GM12878 (cell line): Measurements from ENCODE around the gene SWI5. TPM values are rescaled to one million over a fixed set of nuclear protein-coding genes. Genes with fewer than 3 reads are reported as not detected.

ENCODE experiments used
- ATAC-seq: fragments of 200-7000 bp; cut with Tn5 transposase; 3 replicates; pipeline ENCODE4 v1.9.1; 2020; ENCODE audit warnings: mild to moderate bottlenecking, moderate library complexity
- BruUV-seq: library from RNA; stranded (reverse); fragments of 400-500 nt; replicated peaks from 2 replicates; lab custom pipeline; 2021; lab: Mats Ljungman, UMichigan
- CTCF ChIA-PET: fragments of 300-600 bp; sonication (Branson Sonifier 250); formaldehyde crosslinking; extraction: SDS; loops from one replicate; lab custom pipeline; 2021; ENCODE audit warnings: inconsistent platforms; lab: Yijun Ruan, JAX
- POLR2A ChIA-PET: fragments of 350-600 bp; formaldehyde crosslinking; extraction: SDS; loops from one replicate; lab custom pipeline; 2021; ENCODE audit warnings: inconsistent platforms; lab: Charles Lee
- RAD21 ChIA-PET: fragments of 300-600 bp; sonication (Branson Sonifier 250); formaldehyde crosslinking; loops from one replicate; lab custom pipeline; 2023; ENCODE audit warnings: antibody characterized with exemption; ENCODE audit not compliant: unreplicated experiment; lab: Charles Lee
- SMC1A ChIA-PET: fragments of 300-600 bp; sonication (Branson Sonifier 250); formaldehyde crosslinking; loops from one replicate; lab custom pipeline; 2023; ENCODE audit not compliant: unreplicated experiment, uncharacterized antibody; lab: Charles Lee
- DNase-seq: peaks from one replicate; pipeline ENCODE4 v3.0.0-alpha.2; 2011; ENCODE audit warnings: low read depth, low spot score
- FAIRE-seq: peaks from 3 replicates; lab custom pipeline; 2011; peaks lifted over from hg19 to GRCh38; lab: Jason Lieb, UNC
- H2AFZ ChIP-seq: 2 replicates; pipeline ENCODE4 v1.6.0; 2011; ENCODE audit warnings: low read depth, low read length, control low read depth; ENCODE audit not compliant: control insufficient read depth
- H3K27ac ChIP-seq: 2 replicates; pipeline ENCODE4 v1.5.1; 2011; ENCODE audit warnings: control low read depth; ENCODE audit not compliant: control insufficient read depth, insufficient read depth
- H3K27me3 ChIP-seq, 2 experiments: replicated peaks in 1 of 2; 2 replicates each; pipeline versions ENCODE4 v1.6.0 to v1.6.1; 2011; ENCODE audit warnings: low read length in 1 of 2; ENCODE audit not compliant: control insufficient read depth in 2 of 2, insufficient read depth in 2 of 2
- H3K36me3 ChIP-seq, 2 experiments: 2 replicates each; pipeline ENCODE4 v1.5.1; 2011; ENCODE audit warnings: low read length in 1 of 2; ENCODE audit not compliant: control insufficient read depth in 2 of 2, insufficient read depth in 2 of 2
- H3K4me1 ChIP-seq: 2 replicates; pipeline ENCODE4 v1.6.1; 2011; ENCODE audit warnings: mild to moderate bottlenecking, low read length, moderate library complexity, mixed read lengths; ENCODE audit not compliant: control insufficient read depth, insufficient read depth
- H3K4me2 ChIP-seq: 2 replicates; pipeline ENCODE4 v1.6.0; 2011; ENCODE audit warnings: control low read depth; ENCODE audit not compliant: control insufficient read depth, insufficient read depth
- H3K4me3 ChIP-seq: fragments of 200-600 bp; sonication (generic); 2 replicates; pipeline ENCODE4 v1.5.1; 2016
- H3K79me2 ChIP-seq: 2 replicates; pipeline ENCODE4 v1.6.0; 2011; ENCODE audit warnings: low read length; ENCODE audit not compliant: control insufficient read depth, insufficient read depth
- H3K9ac ChIP-seq: 2 replicates; pipeline ENCODE4 v1.8.0; 2011; ENCODE audit warnings: low read length, control low read depth, mixed read lengths; ENCODE audit not compliant: control insufficient read depth, insufficient read depth
- H3K9me3 ChIP-seq: replicated peaks from 3 replicates; pipeline ENCODE4 v1.5.1; 2011; ENCODE audit warnings: mild to moderate bottlenecking, low read length; ENCODE audit not compliant: control insufficient read depth, insufficient read depth
- H4K20me1 ChIP-seq: 2 replicates; pipeline ENCODE4 v1.6.0; 2011; ENCODE audit not compliant: control insufficient read depth, insufficient read depth
- ATF3 ChIP-seq: IDR thresholded peaks from 2 replicates; pipeline ENCODE4 v1.6.1; 2011; ENCODE audit warnings: low read depth, mild to moderate bottlenecking, low read length, moderate library complexity, borderline replicate concordance; ENCODE audit errors: extremely low read depth
- BCLAF1 ChIP-seq: fragments of 450-650 bp; IDR thresholded peaks from 2 replicates; pipeline ENCODE4 v1.6.1; 2017; ENCODE audit warnings: antibody characterized with exemption, mild to moderate bottlenecking, moderate library complexity
- CREB1 ChIP-seq: IDR thresholded peaks from 2 replicates; pipeline ENCODE4 v1.6.1; 2012; ENCODE audit warnings: low read depth, mild to moderate bottlenecking, inconsistent platforms
- EP300 ChIP-seq, 2 experiments: fragments of 150-350 bp in 1 of 2; IDR thresholded peaks; 2 replicates each; pipeline ENCODE4 v1.6.1; 2011 to 2012; ENCODE audit warnings: low read depth in 2 of 2, low read length in 2 of 2, borderline replicate concordance in 1 of 2, improper control_type of control experiment in 1 of 2, inconsistent platforms in 1 of 2; ENCODE audit not compliant: control insufficient read depth in 1 of 2
- HCFC1 ChIP-seq: fragments of 150-350 bp; IDR thresholded peaks from 2 replicates; pipeline ENCODE4 v1.6.1; 2014; ENCODE audit warnings: low read length
- HDAC6 ChIP-seq: fragments of 200-600 bp; sonication (generic); IDR thresholded peaks from one replicate; pipeline ENCODE4 v1.8.0; 2017; ENCODE audit warnings: antibody characterized with exemption; ENCODE audit not compliant: unreplicated experiment
- MTA2 ChIP-seq: fragments of 450-650 bp; IDR thresholded peaks from 2 replicates; pipeline ENCODE4 v1.6.1; 2016; ENCODE audit warnings: low read depth, mild to moderate bottlenecking, moderate library complexity
- MYC ChIP-seq: IDR thresholded peaks from 2 replicates; pipeline ENCODE4 v1.6.1; 2011; ENCODE audit warnings: mild to moderate bottlenecking, low read length, moderate library complexity, inconsistent platforms; ENCODE audit not compliant: insufficient read depth, insufficient replicate concordance, insufficient read length, severe bottlenecking
- NR2C2 ChIP-seq: IDR thresholded peaks from 2 replicates; pipeline ENCODE4 v1.6.1; 2011; ENCODE audit warnings: borderline replicate concordance, low read depth; ENCODE audit not compliant: control insufficient read depth, insufficient read length
- RFX5 ChIP-seq: IDR thresholded peaks from 2 replicates; pipeline ENCODE4 v1.6.1; 2011; ENCODE audit warnings: low read depth, low read length, improper control_type of control experiment
- SIN3A ChIP-seq: IDR thresholded peaks from 2 replicates; pipeline ENCODE4 v1.6.1; 2012; ENCODE audit warnings: low read depth, low read length, improper control_type of control experiment
- WRNIP1 ChIP-seq: IDR thresholded peaks from 2 replicates; pipeline ENCODE4 v1.6.1; 2011; ENCODE audit warnings: low read depth, low read length, improper control_type of control experiment, borderline replicate concordance
- ZZZ3 ChIP-seq: IDR thresholded peaks from 2 replicates; pipeline ENCODE4 v1.6.1; 2011; ENCODE audit warnings: low read depth; ENCODE audit not compliant: control insufficient read depth, insufficient read length
- WGBS: methylation state at CpG from one replicate; pipeline ENCODE4 v1.1.6; 2016; ENCODE audit warnings: low lambda C conversion rate; ENCODE audit not compliant: insufficient replicate concordance, insufficient coverage; ENCODE audit errors: missing lambda C conversion rate; 5-methylcytosine and 5-hydroxymethylcytosine counted together
- in situ Hi-C: fragments of 300-500 bp; cut with MboI; formaldehyde crosslinking; loops from 9 replicates; pipeline ENCODE4 v1.14.3; 2018; ENCODE audit warnings: mixed read lengths
- intact Hi-C: fragments of 100-400 bp; cut with micrococcal nuclease; formaldehyde crosslinking; loops from one replicate; pipeline ENCODE4 v1.14.2; 2022; ENCODE audit not compliant: unreplicated experiment
- polyA plus RNA-seq, 11 experiments: library from polyadenylated mRNA; depleted of rRNA in 4 of 11; unstranded in 6 of 11; stranded (reverse) in 5 of 11; fragments of >200 nt; fragmentation: Nextera tagmentation in 4 of 11; fragmentation: Illumina TruSeq in 1 of 11; extraction: Ambion mirVana in 4 of 11; extraction: Trizol in 1 of 11; gene quantifications; 1 replicate in 1 of 11; 2 replicates in 10 of 11; pipeline versions ENCODE4 v1.2.1 to v1.2.3, GENCODE V29; 2011 to 2016; ENCODE audit warnings: inconsistent platforms in 2 of 11, missing spikeins in 2 of 11, low read depth in 1 of 11
- total RNA-seq, 4 experiments: library from RNA; depleted of rRNA in 3 of 4; stranded (reverse); fragments of >200 nt in 3 of 4; fragmentation: Illumina TruSeq in 1 of 4; extraction: Trizol in 1 of 4; gene quantifications; 2 replicates each; pipeline versions ENCODE4 v1.2.1 to v1.2.3, GENCODE V29; 2013 to 2021
- TF ChIP-seq, protein P1 (sequence below): fragments of 450-650 bp; IDR thresholded peaks from 2 replicates; pipeline ENCODE4 v1.6.1; 2017; ENCODE audit warnings: low read depth, mild to moderate bottlenecking, moderate library complexity
- TF ChIP-seq, protein P2 (sequence below): IDR thresholded peaks from 2 replicates; pipeline ENCODE4 v1.6.1; 2011; ENCODE audit warnings: borderline replicate concordance, low read depth, mild to moderate bottlenecking, moderate library complexity, mixed read lengths, low read length; ENCODE audit not compliant: insufficient read depth; ENCODE audit errors: extremely low read length

SWI5 gene
- total and polyA plus RNA-seq, 10 of the 15 experiments (the other 5 are each of a cell fraction or from before 2014, with no cell fraction given), result 13.3 to 36.2 (median 18.1) TPM

DNA sequence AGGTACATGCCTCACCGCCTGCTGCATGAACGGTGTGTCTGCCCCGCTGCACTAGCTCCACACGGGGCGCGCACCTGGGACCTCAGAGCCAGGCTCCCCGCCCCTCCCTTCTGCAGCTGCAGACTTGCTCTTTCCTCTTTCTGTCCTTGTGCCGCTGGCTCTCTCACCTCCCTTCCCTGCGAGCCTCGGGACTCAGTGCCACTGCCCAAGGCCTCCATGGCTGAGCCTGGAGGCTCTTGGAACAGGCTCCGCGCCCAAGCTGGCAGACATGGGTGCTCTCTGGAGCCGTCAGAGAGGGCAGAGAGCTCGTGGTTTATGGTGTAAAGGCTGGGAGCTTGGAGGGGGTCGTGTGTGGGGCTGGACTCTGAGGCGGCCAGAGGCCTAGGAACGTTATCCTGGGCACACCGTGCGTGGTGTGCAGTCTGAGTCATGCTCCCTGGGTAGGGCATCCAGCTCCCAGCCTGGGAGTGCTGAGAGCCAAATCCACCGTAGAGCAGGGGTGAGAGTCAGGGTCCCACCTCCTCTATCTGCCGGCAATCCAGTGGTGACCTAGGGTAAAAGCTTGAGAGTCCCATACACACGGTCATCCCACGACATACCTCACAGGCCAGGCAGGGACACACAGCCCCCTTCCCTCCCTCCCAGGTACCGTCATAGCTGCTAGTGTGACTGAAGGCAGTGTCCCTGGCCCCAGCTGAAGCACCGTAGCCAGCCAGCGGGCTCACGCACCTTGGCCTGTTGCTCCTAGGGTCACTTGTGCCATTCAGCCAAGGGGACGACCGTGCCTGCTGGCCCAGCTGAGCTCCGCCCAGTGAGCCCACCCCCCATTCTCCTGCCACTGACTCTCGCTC, 22.7 kb upstream of the SWI5 start:
- WGBS, result 44% methylated on average over 30 of the region's 31 CpGs
- POLR2A ChIA-PET, result interaction anchor here (0.9 kb wide), 1 partner anchor 23 kb away, joined by 3 read pairs; the partner anchor contains the start of genes GOLGA2 and SWI5
- CTCF ChIA-PET, result interaction anchor here (1.2 to 1.9 kb wide), 3 partner anchors 9 to 88 kb away, joined by 5 to 11 read pairs (median 6); no protein-coding TSS in a partner anchor
- TF ChIP-seq MYC (no peak), EP300 (IDR thresholded peaks at IDR 0.05; ENCODE audit: borderline replicate concordance in 1 of 2, control insufficient read depth in 1 of 2, low read depth in 2 of 2, low read length in 2 of 2) (no peak), NR2C2 (no peak), WRNIP1 (no peak), MTA2 (no peak), HDAC6 (no peak), ATF3 (no peak), RFX5 (no peak), SIN3A (no peak), BCLAF1 (no peak), CREB1 (no peak), ZZZ3 (no peak), HCFC1 (no peak)
- TF ChIP-seq, protein P1, sequence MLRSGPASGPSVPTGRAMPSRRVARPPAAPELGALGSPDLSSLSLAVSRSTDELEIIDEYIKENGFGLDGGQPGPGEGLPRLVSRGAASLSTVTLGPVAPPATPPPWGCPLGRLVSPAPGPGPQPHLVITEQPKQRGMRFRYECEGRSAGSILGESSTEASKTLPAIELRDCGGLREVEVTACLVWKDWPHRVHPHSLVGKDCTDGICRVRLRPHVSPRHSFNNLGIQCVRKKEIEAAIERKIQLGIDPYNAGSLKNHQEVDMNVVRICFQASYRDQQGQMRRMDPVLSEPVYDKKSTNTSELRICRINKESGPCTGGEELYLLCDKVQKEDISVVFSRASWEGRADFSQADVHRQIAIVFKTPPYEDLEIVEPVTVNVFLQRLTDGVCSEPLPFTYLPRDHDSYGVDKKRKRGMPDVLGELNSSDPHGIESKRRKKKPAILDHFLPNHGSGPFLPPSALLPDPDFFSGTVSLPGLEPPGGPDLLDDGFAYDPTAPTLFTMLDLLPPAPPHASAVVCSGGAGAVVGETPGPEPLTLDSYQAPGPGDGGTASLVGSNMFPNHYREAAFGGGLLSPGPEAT, result no peak
- TF ChIP-seq, protein P2, sequence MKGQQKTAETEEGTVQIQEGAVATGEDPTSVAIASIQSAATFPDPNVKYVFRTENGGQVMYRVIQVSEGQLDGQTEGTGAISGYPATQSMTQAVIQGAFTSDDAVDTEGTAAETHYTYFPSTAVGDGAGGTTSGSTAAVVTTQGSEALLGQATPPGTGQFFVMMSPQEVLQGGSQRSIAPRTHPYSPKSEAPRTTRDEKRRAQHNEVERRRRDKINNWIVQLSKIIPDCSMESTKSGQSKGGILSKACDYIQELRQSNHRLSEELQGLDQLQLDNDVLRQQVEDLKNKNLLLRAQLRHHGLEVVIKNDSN, result no peak

More for the DNA sequence above, 22.7 kb upstream of the SWI5 start:
- H3K4me1 ChIP-seq, result no peaks in the 10 kb centered on the region
- in situ Hi-C loops, result no loop called here
- no TSS peak for BruUV-seq
- no peak overlapping the region for H2AFZ ChIP-seq
- no peak for FAIRE-seq
- H3K9ac ChIP-seq, result no peak overlapping the region
- no peak overlapping the region for H3K27ac ChIP-seq
- H3K27me3 ChIP-seq, result peaks cover 0 to 3% of the 10 kb centered on the region in 2 experiments; a peak in 2 of 4 replicates
- ATAC-seq, result no peak
- H3K9me3 ChIP-seq, result no peaks in the 10 kb centered on the region
- intact Hi-C loops, result no loop called here
- no peak for DNase-seq
- H3K79me2 ChIP-seq, result no peaks in the 10 kb centered on the region
- ChIA-PET SMC1A (no interaction called here), RAD21 (no interaction called here)
- H3K36me3 ChIP-seq, result peaks cover 3 to 8% of the 10 kb centered on the region in 2 experiments; a peak in 3 of 4 replicates
- no peak overlapping the region for H3K4me3 ChIP-seq
- H3K4me2 ChIP-seq, result no peak overlapping the region
- no peaks in the 10 kb centered on the region for H4K20me1 ChIP-seq
